HG03439 (cell line): ENCODE measurements around the gene ZBTB7C.

Experiments used
- ATAC-seq: cut with Tn5 transposase; IDR thresholded peaks from one replicate; pipeline ENCODE4 v1.9.1; 2021; ENCODE audit warnings: mild to moderate bottlenecking, moderate library complexity; ENCODE audit not compliant: unreplicated experiment

Gene ZBTB7C

GRCh38 chr18:48029296-48029986 lies 379.7 kb downstream of the ZBTB7C start:
- ATAC-seq, result no peak

GRCh38 chr18:48028696-48029095 lies 380.5 kb downstream of the ZBTB7C start:
- no peak for ATAC-seq

- ATAC-seq, result no peak
These were observed 381.1 kb downstream of the ZBTB7C start for GRCh38 chr18:48028081-48028480.

- ATAC-seq, result no peak
These were observed 381.7 kb downstream of the ZBTB7C start for GRCh38 chr18:48027401-48027963.

GRCh38 chr18:48026216-48026615 lies 383.0 kb downstream of the ZBTB7C start:
- no peak for ATAC-seq

GRCh38 chr18:48024881-48025660 lies 384.1 kb downstream of the ZBTB7C start:
- ATAC-seq, result no peak

GRCh38 chr18:48024009-48024512 lies 385.1 kb downstream of the ZBTB7C start:
- ATAC-seq, result no peak

GRCh38 chr18:48023334-48024008 lies 385.7 kb downstream of the ZBTB7C start:
- ATAC-seq, result no peak

GRCh38 chr18:48022531-48023329 lies 386.5 kb downstream of the ZBTB7C start:
- no peak for ATAC-seq

- no peak for ATAC-seq
These were observed 387.2 kb downstream of the ZBTB7C start for GRCh38 chr18:48022021-48022420.

GRCh38 chr18:48021273-48021914 lies 387.8 kb downstream of the ZBTB7C start:
- ATAC-seq, result no peak

GRCh38 chr18:48020337-48021250 lies 388.6 kb downstream of the ZBTB7C start:
- ATAC-seq, result no peak

GRCh38 chr18:48019557-48020325 lies 389.4 kb downstream of the ZBTB7C start:
- no peak for ATAC-seq

GRCh38 chr18:48018851-48019250 lies 390.3 kb downstream of the ZBTB7C start:
- no peak for ATAC-seq

GRCh38 chr18:48017635-48018034 lies 391.5 kb downstream of the ZBTB7C start:
- ATAC-seq, result no peak

- no peak for ATAC-seq
These were observed 396.0 kb downstream of the ZBTB7C start for GRCh38 chr18:48013162-48013561.

- ATAC-seq, result no peak
These were observed 397.2 kb downstream of the ZBTB7C start for GRCh38 chr18:48011926-48012465.

GRCh38 chr18:48010264-48010663 lies 398.9 kb downstream of the ZBTB7C start:
- ATAC-seq, result no peak
